GM21825 (cell line): ENCODE data around the gene TSPEAR.

Experiments used
- ATAC-seq: cut with Tn5 transposase; IDR thresholded peaks from one replicate; pipeline ENCODE4 v1.9.1; 2021; ENCODE audit warnings: mild to moderate bottlenecking, moderate library complexity; ENCODE audit not compliant: unreplicated experiment

TSPEAR gene

DNA sequence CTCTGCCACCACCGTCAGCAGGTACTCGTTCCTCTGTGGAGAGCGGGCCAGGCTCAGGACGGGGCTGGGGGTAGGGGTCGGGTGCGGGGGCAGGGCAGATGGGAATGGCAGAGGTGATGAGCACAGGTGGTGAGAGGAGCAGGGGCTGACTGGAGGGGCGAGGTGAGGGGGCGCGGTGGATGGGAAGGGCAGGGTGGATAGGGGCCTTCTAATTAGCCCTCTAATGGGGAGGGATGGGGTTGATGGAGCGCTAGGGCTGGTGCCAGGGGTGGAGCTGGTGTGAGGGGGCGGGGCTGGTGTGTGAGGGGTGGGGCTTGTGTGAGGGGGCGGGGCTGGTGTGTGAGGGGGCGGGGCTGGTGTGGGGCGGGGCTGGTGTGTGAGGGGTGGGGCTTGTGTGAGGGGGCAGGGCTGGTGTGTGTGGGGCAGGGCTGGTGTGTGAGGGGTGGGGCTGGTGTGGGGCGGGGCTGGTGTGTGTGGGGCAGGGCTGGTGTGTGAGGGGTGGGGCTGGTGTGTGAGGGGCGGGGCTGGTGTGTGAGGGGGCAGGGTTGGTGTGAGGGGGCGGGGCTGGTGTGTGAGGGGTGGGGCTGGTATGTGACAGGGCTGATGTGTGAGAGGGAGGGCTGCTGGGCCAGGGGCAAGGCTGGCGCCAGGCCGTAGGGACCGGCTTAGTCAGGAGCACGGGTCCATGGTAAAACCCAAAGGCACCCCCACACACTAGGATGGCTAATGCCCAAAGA, 177.3 kb downstream of the TSPEAR start:
- ATAC-seq = no peak

DNA sequence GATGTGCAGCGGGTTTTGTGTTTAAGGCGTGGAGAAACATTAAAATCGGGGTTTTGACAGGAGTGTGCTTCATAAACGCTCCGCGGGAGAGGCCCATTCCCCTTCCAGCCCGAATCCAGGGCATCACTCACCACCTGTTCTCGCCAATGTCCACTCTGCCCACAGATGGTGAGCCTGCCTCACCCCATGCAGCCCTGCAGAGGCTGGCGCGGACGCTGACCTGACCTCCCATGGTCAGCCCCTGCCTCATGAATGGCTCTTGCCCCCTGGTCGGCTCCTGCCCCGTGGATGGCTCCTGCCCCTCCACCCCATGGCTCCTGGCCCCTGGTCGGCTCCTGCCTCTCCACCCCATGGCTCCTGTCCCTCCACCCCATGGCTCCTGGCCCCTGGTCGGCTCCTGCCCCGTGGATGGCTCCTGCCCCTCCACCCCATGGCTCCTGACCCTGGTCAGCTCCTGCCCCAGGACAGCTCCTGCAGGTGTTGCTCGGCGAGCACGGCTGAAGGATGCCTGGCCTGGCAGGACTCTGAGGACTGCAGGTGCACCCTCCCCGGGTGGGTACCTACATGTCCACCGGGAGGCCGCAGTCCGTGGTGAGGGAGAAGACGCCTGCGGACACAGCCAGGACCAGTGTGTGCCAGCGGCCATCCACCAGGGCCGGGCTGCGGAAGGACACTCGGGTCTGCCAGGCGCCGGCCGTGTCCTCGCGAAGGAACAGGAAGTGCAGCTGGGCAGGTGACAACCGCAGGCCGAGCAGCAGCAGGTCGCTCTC, 178.1 kb downstream of the TSPEAR start:
- no peak for ATAC-seq

DNA sequence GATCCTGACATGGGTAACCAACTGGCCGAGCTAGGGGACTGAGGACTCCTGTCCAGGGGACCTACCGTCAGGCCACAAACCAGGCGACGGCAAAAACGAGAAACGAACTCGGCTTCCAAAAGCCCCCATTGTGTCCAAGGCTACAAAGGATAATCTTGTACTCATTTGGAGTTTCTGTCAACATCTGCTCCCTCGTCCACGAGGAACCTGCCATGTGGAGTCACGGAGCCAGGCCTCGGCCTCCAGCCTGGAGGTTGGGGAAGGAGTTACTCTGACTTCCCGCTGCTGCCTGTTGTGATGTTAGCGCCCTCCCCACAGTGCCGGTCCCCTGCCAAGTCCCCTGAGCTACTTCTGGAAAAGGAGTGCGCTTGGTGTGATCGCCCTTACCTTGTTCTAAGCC, 178.7 kb downstream of the TSPEAR start:
- no peak for ATAC-seq

DNA sequence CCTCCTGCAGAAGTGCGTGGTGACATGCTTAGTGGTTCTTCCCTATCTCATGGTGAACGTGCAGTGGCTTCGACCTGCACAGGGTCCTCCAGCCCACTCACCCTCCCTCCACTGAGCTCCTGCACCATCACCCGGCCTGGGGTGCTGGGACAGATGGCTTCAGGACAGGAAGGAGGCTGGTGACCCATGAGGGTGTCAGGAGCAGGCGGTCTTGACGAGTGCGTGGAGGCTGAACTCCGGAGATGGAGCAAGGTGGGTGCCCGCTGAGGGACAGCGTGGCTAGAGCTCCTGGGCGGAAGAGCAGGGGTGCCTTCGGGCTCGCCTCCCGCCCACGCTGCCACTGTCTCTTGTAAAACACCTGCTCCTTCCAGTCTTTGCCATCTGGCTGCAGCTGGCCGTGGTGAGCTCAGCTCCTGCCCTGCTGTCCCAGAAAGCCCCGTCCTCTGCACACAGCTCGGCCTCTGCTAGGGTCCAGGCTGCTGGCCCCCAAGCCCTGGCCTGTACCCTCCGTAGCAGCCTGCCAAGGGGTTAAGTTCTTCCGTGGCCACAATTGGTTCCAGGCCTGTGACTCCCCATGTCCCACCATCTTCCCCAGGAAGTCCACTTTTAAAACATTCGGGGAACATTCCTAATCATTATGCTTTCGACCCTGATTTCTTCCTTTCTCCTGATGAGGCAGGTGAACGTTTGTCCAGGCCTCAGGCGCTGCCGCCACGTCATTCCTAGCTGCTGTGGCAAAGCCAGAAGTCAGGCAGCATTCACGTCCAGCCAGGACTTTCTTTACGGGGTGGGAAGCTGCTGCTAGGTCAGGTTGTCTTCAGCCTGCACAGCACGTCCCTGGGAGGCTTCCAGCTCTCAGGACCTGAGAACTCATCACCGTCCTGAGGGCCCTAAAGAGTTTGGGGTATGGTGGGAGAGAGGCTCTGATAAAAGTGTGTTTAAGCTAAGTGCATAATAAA, 179.5 kb downstream of the TSPEAR start:
- no peak for ATAC-seq

DNA sequence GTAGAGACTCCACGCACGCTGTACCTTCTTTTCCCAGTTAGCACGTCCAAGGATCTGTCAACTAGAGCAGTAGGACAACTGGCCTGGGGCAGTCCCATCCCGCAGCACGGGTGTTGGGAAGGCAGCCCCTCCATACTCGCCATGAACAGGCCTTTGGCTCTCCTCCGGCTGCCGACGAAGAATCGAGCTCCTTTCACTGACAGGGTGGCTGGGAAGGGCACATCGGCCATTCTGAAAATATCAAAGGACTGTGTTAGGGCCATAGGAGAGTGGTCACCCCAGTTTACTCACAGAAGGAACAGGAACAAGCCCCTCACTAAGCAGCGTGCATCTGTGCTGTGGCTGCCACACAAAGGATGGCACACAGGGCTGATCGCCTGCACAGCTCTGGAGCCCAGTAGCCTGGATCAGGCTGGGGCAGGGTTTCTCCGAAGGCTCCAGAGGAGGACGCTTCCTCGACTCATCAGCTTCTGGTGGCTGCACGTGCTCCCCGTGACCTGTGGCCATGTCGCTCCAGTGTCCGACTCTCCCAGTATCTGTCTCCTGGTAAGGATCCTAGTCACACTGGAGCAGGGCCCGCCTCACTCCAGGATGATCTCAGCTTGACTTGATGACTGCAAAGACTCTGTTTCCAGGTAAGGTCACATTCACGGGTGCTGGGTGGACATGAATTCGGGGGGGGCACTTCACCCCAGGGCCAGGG, 180.3 kb downstream of the TSPEAR start:
- no peak for ATAC-seq

DNA sequence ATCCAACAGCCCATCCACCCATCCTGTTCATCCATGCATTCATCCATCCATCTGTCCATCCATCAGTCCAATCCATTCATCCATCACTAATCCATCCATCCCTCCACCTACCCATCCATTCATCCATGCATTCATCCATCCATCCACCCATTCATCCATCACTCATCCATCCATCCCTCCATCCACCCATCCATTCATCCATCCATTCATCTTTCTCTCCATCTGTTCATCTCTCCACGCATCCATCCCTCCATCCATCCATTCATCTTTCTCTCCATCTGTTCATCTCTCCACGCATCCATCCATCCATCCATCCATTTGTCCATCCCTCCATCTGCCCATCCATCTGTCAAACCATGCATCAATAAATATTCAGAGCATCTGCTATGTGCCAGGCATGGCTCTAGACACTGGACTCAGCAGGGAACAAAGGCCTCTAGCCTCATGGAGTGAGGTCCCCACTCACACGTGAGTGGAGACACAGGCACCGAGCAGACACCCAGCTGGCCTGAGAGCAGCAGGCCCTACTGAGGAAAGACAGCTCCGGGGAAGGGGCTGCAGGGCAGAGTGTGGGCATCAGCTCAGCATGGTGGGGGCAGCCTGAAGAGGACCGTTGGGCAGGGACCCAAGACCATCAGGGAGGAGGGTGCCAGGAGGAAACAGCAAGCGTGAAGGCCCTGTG, 181.0 kb downstream of the TSPEAR start:
- no peak for ATAC-seq

DNA sequence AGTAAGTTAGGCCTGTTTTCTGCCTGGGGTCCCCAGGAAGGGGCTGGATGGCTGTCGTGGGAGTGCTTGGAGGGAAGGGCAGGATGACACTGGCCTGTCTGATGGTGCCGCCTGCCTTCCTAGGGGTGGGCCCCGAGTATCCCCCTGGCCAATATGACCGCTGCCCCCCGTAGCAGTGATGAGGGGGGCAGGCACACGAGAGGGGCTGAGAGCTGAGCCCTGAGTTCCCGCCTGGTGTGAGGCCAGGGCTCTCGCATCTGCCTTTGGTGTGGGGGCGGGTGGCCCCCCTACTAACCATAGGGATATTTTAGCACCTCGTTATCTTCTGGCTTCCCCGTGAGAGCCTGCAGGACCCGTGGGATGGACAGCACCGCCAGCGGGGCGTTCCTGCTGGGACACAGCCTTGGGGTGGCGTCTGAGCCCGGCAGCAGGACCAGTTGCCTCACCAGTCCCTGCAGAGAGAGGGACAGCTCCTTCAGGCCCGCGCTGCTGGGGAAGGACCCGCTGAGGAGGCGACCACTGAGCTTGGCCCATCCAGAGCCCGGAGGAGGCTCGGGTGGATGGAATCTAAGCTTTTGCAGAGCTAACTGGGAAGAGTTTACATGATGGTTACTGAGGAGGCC, 181.8 kb downstream of the TSPEAR start:
- no peak for ATAC-seq

DNA sequence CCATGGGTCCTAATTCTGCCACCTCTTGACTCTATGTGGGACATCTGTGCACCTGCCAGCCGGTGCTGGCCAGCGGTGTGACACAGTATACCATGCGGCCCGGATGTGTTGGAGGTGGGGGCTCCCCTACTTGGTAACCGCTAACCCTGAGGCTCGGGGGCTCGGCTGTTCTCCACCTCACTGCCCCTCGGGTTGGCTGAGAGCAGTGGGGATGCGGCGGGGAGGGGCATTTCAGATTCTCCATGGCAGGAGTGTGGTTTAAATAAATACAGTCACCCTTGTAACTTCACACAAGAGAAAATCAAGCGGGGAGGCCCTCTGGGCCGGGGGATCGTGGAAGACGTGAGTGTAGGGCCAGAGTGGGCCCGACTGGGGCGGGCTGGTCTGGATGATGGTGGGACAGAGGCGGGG, 182.4 kb downstream of the TSPEAR start:
- ATAC-seq = no peak

DNA sequence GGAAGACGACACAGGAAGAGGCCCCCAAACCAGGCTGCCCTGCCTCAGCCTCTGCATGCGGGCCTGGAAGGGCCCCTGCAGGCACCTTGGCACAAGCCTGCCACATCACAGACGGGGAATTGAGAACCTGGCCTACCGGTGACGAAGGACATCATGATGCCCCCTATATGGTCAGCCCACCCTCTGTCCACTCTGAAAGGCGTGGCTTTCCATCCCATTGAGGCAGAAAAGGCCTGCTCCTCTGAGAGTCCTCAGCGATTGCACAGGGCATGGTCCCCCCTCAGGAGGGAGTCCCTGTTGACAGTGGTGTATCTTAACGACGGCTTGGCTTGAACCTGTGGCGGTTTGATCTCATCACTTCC, 182.8 kb downstream of the TSPEAR start:
- no peak for ATAC-seq

DNA sequence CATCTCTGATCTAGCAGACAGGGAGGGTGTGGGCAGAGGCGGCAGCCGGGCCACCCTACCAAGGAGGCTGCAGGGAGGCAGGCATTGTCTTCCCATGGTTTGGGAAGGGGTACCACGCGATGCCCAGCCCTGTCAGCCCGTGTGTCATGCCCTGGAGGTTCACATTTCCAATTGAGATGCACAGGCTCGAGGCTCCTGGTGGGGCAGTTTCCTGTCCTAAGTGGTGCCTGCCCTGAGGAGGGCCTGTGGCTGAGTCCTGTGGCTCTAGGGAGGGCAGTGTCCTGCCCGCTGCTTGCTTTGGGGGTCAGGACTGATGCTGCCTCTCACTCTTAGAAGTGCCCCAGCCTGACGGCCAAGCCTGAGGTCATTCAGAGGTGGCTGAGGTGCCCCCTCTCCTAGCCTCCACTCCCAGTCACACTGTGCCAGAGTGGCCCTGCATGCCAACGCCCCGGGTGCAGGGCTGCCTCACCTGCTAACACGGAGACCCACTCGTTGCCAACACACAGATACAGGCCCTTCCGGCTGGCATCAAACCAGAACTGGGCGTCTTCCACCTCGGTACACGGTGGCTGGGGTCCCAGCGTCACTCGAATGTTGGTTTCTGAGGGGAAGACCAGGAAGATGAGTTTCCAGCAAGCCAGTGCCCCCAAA, 183.3 kb downstream of the TSPEAR start:
- no peak for ATAC-seq

DNA sequence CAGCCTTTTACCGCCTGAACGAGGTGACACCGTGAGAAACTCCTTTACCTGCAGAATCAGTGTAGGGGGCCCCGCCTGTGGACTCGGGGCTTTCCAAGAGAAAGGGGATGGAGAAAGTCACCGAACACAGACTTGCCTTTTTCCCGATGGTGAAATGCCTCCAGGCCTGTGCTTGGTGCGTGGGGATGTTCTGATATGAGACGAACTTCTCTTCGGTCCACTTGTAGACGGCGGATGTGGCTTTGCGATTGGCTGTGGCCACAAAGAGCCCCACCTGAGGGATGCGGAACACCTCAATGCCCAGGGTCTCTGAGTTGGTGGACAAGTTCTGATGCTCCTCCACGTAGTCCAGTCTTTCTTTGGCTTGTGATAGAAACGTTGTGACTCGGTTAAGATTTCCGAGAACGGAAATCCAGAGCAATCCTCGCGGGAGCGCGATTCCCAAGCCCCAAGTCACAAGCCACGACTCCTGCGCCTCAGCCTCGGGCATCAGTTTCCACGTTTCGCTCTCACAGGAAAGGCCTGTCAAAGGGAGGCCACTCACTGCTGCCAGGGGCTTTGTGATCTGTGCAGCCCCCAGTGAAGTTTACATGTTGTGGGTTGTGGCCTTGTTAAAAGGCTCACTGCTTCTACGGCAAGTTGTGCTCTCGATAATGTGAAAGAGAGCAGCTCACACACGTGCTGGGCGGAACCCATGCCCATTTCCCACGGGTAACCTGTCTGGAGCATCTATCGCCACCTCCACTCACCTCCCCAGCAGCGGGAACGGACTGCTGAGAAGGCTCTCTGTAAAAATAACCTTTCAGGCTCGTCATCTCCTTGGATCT, 184.0 kb downstream of the TSPEAR start:
- no peak for ATAC-seq

DNA sequence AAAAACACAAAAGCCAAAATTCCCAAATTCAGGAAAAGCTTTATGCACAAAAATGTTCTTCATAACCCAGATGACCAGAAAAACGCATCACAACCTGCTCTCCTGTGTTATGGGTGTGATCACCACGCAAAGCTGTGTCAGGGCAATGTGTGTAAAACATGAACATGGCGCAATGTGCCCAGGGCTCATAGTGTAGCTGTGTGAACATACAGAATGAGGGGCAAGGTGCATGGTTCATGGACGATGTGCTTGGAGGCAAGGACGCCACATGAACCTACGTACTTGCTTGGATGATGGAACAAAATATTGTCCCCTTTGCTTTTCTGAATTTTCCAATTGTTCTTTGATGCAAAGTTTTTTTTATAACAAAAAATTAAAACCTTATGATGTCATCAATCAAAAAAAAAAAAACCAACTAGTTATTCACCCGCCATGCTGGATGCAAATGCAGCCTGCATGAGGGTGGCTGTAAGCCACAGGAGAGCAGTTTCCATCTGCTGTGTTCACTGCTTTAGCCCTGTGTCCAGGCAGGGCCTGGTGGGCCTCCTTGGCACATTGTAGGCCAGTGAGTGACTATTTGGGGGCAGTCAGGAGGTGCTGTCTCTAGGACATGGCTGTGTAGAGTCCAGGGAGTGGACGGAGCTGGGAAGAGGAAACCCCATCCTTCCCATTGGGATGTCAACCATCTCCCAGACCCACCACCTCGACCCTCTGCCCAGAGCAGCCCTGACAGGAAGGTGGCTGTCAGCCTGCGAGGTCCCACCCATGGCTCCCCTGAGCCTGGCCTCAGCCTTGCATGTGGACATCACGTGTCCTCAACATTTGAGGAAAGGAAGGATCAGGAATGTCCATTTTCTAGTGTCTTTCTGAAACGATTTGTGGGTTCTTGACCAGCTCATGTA, 185.0 kb downstream of the TSPEAR start:
- ATAC-seq = no peak

DNA sequence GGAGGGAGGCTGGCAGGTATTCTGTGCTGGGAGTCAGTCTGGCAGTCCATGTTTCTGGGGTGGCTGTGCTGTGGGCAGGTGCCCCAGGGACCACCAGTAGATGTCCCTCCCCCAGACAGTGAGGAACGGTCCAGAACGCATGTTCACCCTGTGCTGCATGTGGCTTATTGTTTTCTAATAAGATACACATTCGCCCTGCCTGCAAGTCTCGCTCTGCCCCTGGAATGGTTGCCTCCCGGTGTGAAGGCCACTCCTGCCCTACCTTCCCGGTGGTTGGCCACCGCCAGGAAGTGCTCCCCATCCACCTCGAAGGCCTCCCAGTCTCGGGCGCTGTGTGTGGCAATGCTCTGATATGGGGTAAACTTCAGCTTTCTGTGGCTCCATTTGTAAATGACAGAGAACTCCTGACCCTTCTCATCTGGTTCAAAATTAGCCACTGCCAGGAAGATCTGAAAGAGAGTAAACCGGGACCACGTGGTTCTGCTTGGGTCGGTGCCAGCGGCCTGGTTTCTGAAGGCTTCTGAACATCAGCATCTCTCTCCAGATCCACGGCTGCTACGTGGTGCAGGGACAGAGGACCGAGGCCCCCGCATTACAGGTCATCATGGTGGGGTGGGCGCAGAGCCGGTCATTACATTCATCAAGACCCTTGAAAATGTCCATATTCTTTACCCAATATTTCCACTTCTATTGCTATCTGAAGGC, 185.8 kb downstream of the TSPEAR start:
- ATAC-seq = no peak

DNA sequence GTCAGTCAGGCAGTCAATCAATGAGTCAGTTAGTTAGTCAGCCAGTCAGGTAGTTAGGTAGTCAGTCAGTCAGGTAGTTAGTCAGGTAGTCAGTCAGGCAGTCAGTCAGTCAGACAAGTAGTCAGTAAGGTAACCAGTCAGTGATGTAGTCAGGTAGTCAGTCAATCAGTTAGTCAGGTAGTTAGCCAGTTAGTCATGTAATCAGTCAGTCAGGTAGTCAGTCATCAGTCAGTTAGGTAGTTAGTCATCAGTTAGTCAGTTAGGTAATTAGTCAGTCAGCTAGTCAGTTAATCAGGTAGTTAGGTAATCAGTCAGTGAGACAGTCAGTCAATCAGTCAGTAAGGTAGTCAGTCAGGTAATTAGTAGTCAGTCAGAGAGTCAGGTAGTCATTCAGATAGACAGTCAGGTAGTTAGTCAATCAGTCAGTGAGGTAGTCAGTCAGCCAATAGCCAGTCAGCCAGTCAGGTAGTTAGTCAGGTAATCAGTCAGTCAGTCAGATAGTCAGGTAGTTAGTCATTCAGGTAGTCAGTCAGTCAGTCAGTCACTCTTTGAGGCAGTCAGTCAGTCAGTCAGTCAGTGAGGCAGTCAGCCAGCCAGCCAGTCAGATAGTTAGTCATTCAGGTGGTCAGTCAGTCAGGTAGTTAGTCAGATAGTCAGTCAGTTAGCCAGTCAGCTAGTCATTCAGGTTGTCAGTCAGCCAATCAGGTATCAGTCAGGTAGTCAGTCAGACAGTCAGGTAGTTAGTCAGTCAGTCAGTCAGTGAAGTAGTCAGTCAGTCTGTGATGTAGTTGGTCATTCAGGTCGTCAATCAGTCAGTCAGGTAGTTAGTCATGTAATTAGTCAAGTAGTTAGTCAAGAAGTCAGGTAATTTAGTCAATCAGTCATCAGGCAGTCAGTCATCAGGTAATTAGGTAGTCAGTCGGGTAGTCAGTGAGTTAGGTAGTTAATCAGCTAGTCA, 186.7 kb downstream of the TSPEAR start:
- ATAC-seq = no peak

DNA sequence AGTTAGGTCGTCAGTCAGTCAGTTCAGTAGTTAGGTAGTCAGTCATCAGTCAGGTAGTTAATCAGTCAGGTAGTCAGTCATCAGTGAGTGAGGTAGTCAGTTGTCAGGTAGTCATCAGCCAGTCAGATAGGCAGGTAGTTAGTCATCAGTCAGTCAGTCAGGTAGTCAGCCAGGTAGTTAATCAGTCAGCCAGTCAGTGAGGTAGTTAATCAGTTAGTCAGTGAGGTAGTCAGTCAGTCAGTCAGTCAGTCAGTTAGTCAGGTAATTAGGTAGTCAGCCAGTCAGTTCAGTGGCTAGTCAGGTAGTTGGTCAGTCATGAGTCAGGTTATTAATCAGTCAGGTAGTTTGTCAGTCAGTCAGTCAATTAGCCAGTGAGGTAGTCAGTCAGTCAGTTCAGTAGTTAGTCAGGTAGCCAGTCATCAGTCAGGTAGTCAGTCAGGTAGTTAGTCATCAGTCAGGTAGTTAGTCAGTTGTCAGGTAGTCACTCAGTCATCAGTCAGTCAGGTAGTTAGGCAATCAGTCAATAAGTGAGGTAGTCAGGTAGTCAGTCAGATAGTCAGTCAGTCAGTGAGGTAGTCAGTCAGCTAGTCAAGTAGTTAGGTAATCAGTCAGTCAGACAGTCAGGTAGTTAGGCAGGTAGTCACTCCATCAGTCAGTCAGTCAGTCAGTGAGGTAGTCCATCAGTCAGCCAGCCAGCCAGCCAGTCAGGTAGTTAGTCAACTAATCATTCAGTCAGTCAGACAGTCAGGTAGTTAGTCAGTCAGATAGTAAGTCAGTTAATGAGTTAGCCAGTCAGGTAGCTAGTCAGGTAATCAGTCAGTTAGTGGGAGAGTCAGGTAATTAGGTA, 187.6 kb downstream of the TSPEAR start:
- ATAC-seq = no peak
